Aorta (tissue), 5 donors: Measurements from ENCODE around the gene EIF1AY. TPM values are rescaled to one million over a fixed set of nuclear protein-coding genes. Genes with fewer than 3 reads are reported as not detected.
"Not testable (repeated sequence)": the region's sequence is repeated elsewhere in the genome, so short reads cannot be mapped to it uniquely, and the experiment has no call there.

Source experiments
- ATAC-seq: fragments of 200-7000 bp; cut with Tn5 transposase; one replicate; pipeline ENCODE4 v1.9.1; 2022; ENCODE audit warnings: moderate library complexity; ENCODE audit not compliant: low FRiP score
- DNase-seq, 2 donors: peaks; one replicate each; pipeline ENCODE4 v3.0.0-alpha.2; 2020
- H3K27ac ChIP-seq, 2 donors: one replicate each; pipeline ENCODE4 v1.5.1; 2013; ENCODE audit warnings: low read length in 2 of 2, mild to moderate bottlenecking in 2 of 2, moderate library complexity in 2 of 2, control low read depth in 1 of 2, inconsistent platforms in 1 of 2, low read depth in 1 of 2
- H3K27me3 ChIP-seq, 2 donors: one replicate each; pipeline ENCODE4 v1.6.1; 2013; ENCODE audit warnings: control low read depth in 1 of 2, low read length in 1 of 2, mild to moderate bottlenecking in 1 of 2, moderate library complexity in 1 of 2; ENCODE audit not compliant: insufficient read depth in 2 of 2, control insufficient read depth in 1 of 2
- H3K36me3 ChIP-seq, 2 donors: one replicate each; pipeline ENCODE4 v1.6.1; 2013; ENCODE audit warnings: control low read depth in 1 of 2, low read length in 1 of 2, mild to moderate bottlenecking in 1 of 2; ENCODE audit not compliant: insufficient read depth in 2 of 2, control insufficient read depth in 1 of 2
- H3K4me1 ChIP-seq, 2 donors: one replicate each; pipeline ENCODE4 v1.6.1; 2013; ENCODE audit warnings: low read length in 2 of 2, control low read depth in 1 of 2, mild to moderate bottlenecking in 1 of 2, moderate library complexity in 1 of 2; ENCODE audit not compliant: insufficient read depth in 2 of 2, control insufficient read depth in 1 of 2
- H3K4me3 ChIP-seq, 2 donors: one replicate each; pipeline ENCODE4 v1.5.1; 2013; ENCODE audit warnings: low read length in 2 of 2, control low read depth in 1 of 2, mild to moderate bottlenecking in 1 of 2
- H3K9me3 ChIP-seq: one replicate; pipeline ENCODE4 v1.6.1; 2013; ENCODE audit warnings: mild to moderate bottlenecking, low read length; ENCODE audit not compliant: control insufficient read depth
- WGBS, 2 donors: extraction: QIAGEN DNeasy Blood & Tissue Kit; methylation state at CpG; one replicate each; pipeline ENCODE4 v1.1.7; 2013; 5-methylcytosine and 5-hydroxymethylcytosine counted together
- intact Hi-C, 2 donors: fragments of 100-400 bp; cut with DNase I; formaldehyde crosslinking; loops; one replicate each; pipeline versions ENCODE4 v1.14.2 to v1.15.0; 2022
- long read RNA-seq, 2 donors: library from polyadenylated mRNA; unstranded; transcript quantifications; one replicate each; pipeline ENCODE4 v2.0.0, GENCODE V29; 2020 to 2021
- polyA plus RNA-seq, 2 donors: library from polyadenylated mRNA; stranded (reverse); fragments of 200-250 nt; gene quantifications; one replicate each; pipeline ENCODE4 v1.2.3, GENCODE V29; 2013
- total RNA-seq, 2 donors: library from RNA; stranded (reverse); fragmentation: NEBNext Ultra II Directional; extraction: Animal tissue kit (Norgen Biotek cat#: 25700); gene quantifications; one replicate each; pipeline ENCODE4 v1.2.1, GENCODE V29; 2021
- donor health status: healthy with polysubstance abuse.
- donor health status: Bipolar disorder and iron deficiency.
- donor health status: DM: no; HTN: no; CAD: no.
- donor health status: DM: no; HTN: no; CAD: no.
- donor health status: DM: yes; HTN: yes; CAD: no.

Gene EIF1AY
- total RNA-seq (not detected), polyA plus RNA-seq (10 to 100 TPM in 1 of 2 donors, under 1 TPM in 1; 0.15 to 35.8 TPM)
- long read RNA-seq, donor 1: 0 reads
- long read RNA-seq, donor 2: 0 reads

GRCh38 chrY:20575531-20576121 lies at the start of gene EIF1AY:
Gene EIF1AY, plus strand, starts transcription at chrY:20575776. Its CDS starts 96 bp downstream, at chrY:20575872.
- Histone ChIP-seq H3K4me3 (peak within 1 kb of the TSS in 1 of 2 donors; percentile 77), H3K27me3 (no peaks in the 10 kb centered on the region), H3K9me3 (no peaks in the 10 kb centered on the region), H3K27ac (peak within 1 kb of the TSS in 1 of 2 donors; percentile 88), H3K36me3 (no peaks in the 10 kb centered on the region), H3K4me1 (no peaks in the 10 kb centered on the region)
- WGBS, 2 donors: 0% methylated on average over 31 of the region's 31 CpGs; no CpG with 5 or more reads in 1 of the 2 donors
- no peak for ATAC-seq
- intact Hi-C loops: no loop called here
- DNase-seq: no peak

GRCh38 chrY:20528435-20528834 lies 47.1 kb upstream of the EIF1AY start:
- Histone ChIP-seq H3K4me3 (no peak overlapping the region), H3K4me1 (peaks cover 0 to 1% of the 10 kb centered on the region in 2 donors), H3K27me3 (no peaks in the 10 kb centered on the region), H3K9me3 (no peaks in the 10 kb centered on the region), H3K36me3 (no peaks in the 10 kb centered on the region), H3K27ac (no peak overlapping the region)
- 90% methylated on average over 6 of the region's 6 CpGs; no CpG with 5 or more reads in 1 of the 2 donors for WGBS, 2 donors
- intact Hi-C loops: no loop called here
- ATAC-seq (no peak), DNase-seq (no peak)

- H3K4me3 ChIP-seq: no peak overlapping the region
- ATAC-seq (no peak), DNase-seq (no peak)
- no peaks in the 10 kb centered on the region for H3K4me1 ChIP-seq
- no peaks in the 10 kb centered on the region for H3K36me3 ChIP-seq
- H3K27me3 ChIP-seq: no peaks in the 10 kb centered on the region
- 59% methylated on average over 1 of the region's 1 CpG; no CpG with 5 or more reads in 1 of the 2 donors for WGBS, 2 donors
- H3K27ac ChIP-seq: no peak overlapping the region
- intact Hi-C loops: no loop called here
- H3K9me3 ChIP-seq: no peaks in the 10 kb centered on the region
These were observed 37.4 kb upstream of the EIF1AY start for GRCh38 chrY:20538186-20538585.

GRCh38 chrY:20538933-20539332 lies 36.6 kb upstream of the EIF1AY start:
- Histone ChIP-seq H3K36me3 (no peaks in the 10 kb centered on the region), H3K4me1 (no peaks in the 10 kb centered on the region), H3K27me3 (no peaks in the 10 kb centered on the region), H3K27ac (no peak overlapping the region), H3K4me3 (no peak overlapping the region), H3K9me3 (no peaks in the 10 kb centered on the region)
- no peak for ATAC-seq
- intact Hi-C loops: no loop called here
- no peak for DNase-seq

GRCh38 chrY:20544451-20544960 lies 31.1 kb upstream of the EIF1AY start:
- 52% methylated on average over 1 of the region's 1 CpG; no CpG with 5 or more reads in 1 of the 2 donors for WGBS, 2 donors
- no peak for ATAC-seq

GRCh38 chrY:20546071-20546470 lies 29.5 kb upstream of the EIF1AY start:
- no peak overlapping the region for H3K4me3 ChIP-seq
- no peaks in the 10 kb centered on the region for H3K9me3 ChIP-seq
- no peak overlapping the region for H3K27ac ChIP-seq
- WGBS, 2 donors: 26% methylated on average over 2 of the region's 2 CpGs; no CpG with 5 or more reads in 1 of the 2 donors
- H3K4me1 ChIP-seq: no peaks in the 10 kb centered on the region
- no peak for DNase-seq
- no peaks in the 10 kb centered on the region for H3K36me3 ChIP-seq
- intact Hi-C loops: no loop called here
- no peak for ATAC-seq
- no peaks in the 10 kb centered on the region for H3K27me3 ChIP-seq

More at GRCh38 chrY:20544451-20544960, 31.1 kb upstream of the EIF1AY start:
- Histone ChIP-seq H3K36me3 (no peaks in the 10 kb centered on the region), H3K9me3 (no peaks in the 10 kb centered on the region), H3K4me1 (no peaks in the 10 kb centered on the region), H3K27me3 (no peaks in the 10 kb centered on the region), H3K27ac (no peak overlapping the region), H3K4me3 (no peak overlapping the region)
- intact Hi-C loops: no loop called here
- no peak for DNase-seq

- Histone ChIP-seq H3K4me3 (no peak overlapping the region), H3K36me3 (no peaks in the 10 kb centered on the region), H3K27me3 (no peaks in the 10 kb centered on the region), H3K27ac (no peak overlapping the region), H3K4me1 (no peaks in the 10 kb centered on the region), H3K9me3 (no peaks in the 10 kb centered on the region)
- 47% methylated on average over 1 of the region's 1 CpG; no CpG with 5 or more reads in 1 of the 2 donors for WGBS, 2 donors
- DNase-seq (no peak), ATAC-seq (no peak)
- intact Hi-C loops: no loop called here
These were observed 26.3 kb upstream of the EIF1AY start for GRCh38 chrY:20549289-20549688.

- 97% methylated on average over 28 of the region's 28 CpGs; no CpG with 5 or more reads in 1 of the 2 donors for WGBS, 2 donors
- Histone ChIP-seq H3K4me3 (no peak overlapping the region), H3K27me3 (no peaks in the 10 kb centered on the region), H3K9me3 (no peaks in the 10 kb centered on the region), H3K36me3 (no peaks in the 10 kb centered on the region), H3K4me1 (no peaks in the 10 kb centered on the region), H3K27ac (no peak overlapping the region)
- ATAC-seq (no peak), DNase-seq (no peak)
- intact Hi-C loops: no loop called here
These were observed 23.7 kb upstream of the EIF1AY start for GRCh38 chrY:20551840-20552239.

- H3K36me3 ChIP-seq, H3K27me3 ChIP-seq, ATAC-seq, DNase-seq, H3K4me3 ChIP-seq, intact Hi-C loops, H3K27ac ChIP-seq, H3K4me1 ChIP-seq, H3K9me3 ChIP-seq: not testable (repeated sequence)
- 95% methylated on average over 10 of the region's 10 CpGs; no CpG with 5 or more reads in 1 of the 2 donors for WGBS, 2 donors
These were observed 22.7 kb upstream of the EIF1AY start for GRCh38 chrY:20552764-20553323.
